Muscle layer of duodenum (tissue), 2 donors: ENCODE measurements around the gene BTBD9.

Experiments
- H3K27ac ChIP-seq: one replicate; pipeline ENCODE4 v1.7.0; 2013; ENCODE audit warnings: mild to moderate bottlenecking, low read length
- H3K27me3 ChIP-seq: one replicate; pipeline ENCODE4 v1.7.0; 2013; ENCODE audit warnings: low read depth, mild to moderate bottlenecking, control low read depth, low read length
- H3K36me3 ChIP-seq, 2 donors: one replicate each; pipeline ENCODE4 v1.7.0; 2013; ENCODE audit warnings: low read length in 2 of 2, control low read depth in 1 of 2, mild to moderate bottlenecking in 1 of 2; ENCODE audit not compliant: insufficient read depth in 2 of 2, control insufficient read depth in 1 of 2
- H3K4me1 ChIP-seq, 2 donors: one replicate each; pipeline ENCODE4 v1.7.0; 2013; ENCODE audit warnings: low read length in 2 of 2, mild to moderate bottlenecking in 2 of 2, control low read depth in 1 of 2, moderate library complexity in 1 of 2; ENCODE audit not compliant: insufficient read depth in 2 of 2, control insufficient read depth in 1 of 2
- H3K4me3 ChIP-seq, 2 donors: one replicate each; pipeline ENCODE4 v1.7.0; 2013; ENCODE audit warnings: low read length in 2 of 2, low read depth in 1 of 2, mild to moderate bottlenecking in 1 of 2
- H3K9me3 ChIP-seq, 2 donors: one replicate each; pipeline ENCODE4 v1.7.0; 2013; ENCODE audit warnings: low read length in 2 of 2, control low read depth in 1 of 2, mild to moderate bottlenecking in 1 of 2; ENCODE audit not compliant: control insufficient read depth in 1 of 2
- donor health status: healthy.

Gene BTBD9

GRCh38 chr6:38573801-38574395 is 65.8 kb downstream of the BTBD9 start:
- H3K4me1 ChIP-seq: no peaks in the 10 kb centered on the region
- no peak overlapping the region for H3K27ac ChIP-seq
- no peak overlapping the region for H3K4me3 ChIP-seq
- H3K36me3 ChIP-seq: peaks cover 0 to 7% of the 10 kb centered on the region in 2 donors
- H3K27me3 ChIP-seq: no peaks in the 10 kb centered on the region
- H3K9me3 ChIP-seq: no peaks in the 10 kb centered on the region

- Histone ChIP-seq H3K4me3 (no peak overlapping the region), H3K4me1 (peaks cover 3 to 6% of the 10 kb centered on the region in 2 donors), H3K36me3 (peaks cover 0 to 7% of the 10 kb centered on the region in 2 donors), H3K27me3 (no peaks in the 10 kb centered on the region), H3K9me3 (no peaks in the 10 kb centered on the region), H3K27ac (no peak overlapping the region)
Measured at GRCh38 chr6:38572186-38572813, 67.4 kb downstream of the BTBD9 start.

- peaks cover 0 to 7% of the 10 kb centered on the region in 2 donors for H3K36me3 ChIP-seq
- H3K4me3 ChIP-seq: no peak overlapping the region
- H3K27me3 ChIP-seq: no peaks in the 10 kb centered on the region
- peaks cover 6 to 8% of the 10 kb centered on the region in 2 donors for H3K4me1 ChIP-seq
- no peaks in the 10 kb centered on the region for H3K9me3 ChIP-seq
- no peak overlapping the region for H3K27ac ChIP-seq
Measured at GRCh38 chr6:38571721-38572120, 68.0 kb downstream of the BTBD9 start.

- no peak overlapping the region for H3K27ac ChIP-seq
- no peak overlapping the region for H3K4me3 ChIP-seq
- no peaks in the 10 kb centered on the region for H3K9me3 ChIP-seq
- no peaks in the 10 kb centered on the region for H3K27me3 ChIP-seq
- no peaks in the 10 kb centered on the region for H3K36me3 ChIP-seq
- H3K4me1 ChIP-seq: peaks cover 6 to 8% of the 10 kb centered on the region in 2 donors
Measured at GRCh38 chr6:38570750-38571149, 69.0 kb downstream of the BTBD9 start.

- Histone ChIP-seq H3K27me3 (no peaks in the 10 kb centered on the region), H3K27ac (no peak overlapping the region), H3K4me1 (peaks cover 6 to 8% of the 10 kb centered on the region in 2 donors), H3K4me3 (no peak overlapping the region), H3K36me3 (no peaks in the 10 kb centered on the region), H3K9me3 (no peaks in the 10 kb centered on the region)
Measured at GRCh38 chr6:38567436-38567835, 72.3 kb downstream of the BTBD9 start.

GRCh38 chr6:38566295-38567030 is 73.3 kb downstream of the BTBD9 start:
- no peaks in the 10 kb centered on the region for H3K36me3 ChIP-seq
- H3K9me3 ChIP-seq: no peaks in the 10 kb centered on the region
- no peak overlapping the region for H3K4me3 ChIP-seq
- H3K4me1 ChIP-seq: peaks cover 6 to 8% of the 10 kb centered on the region in 2 donors
- no peaks in the 10 kb centered on the region for H3K27me3 ChIP-seq
- H3K27ac ChIP-seq: no peak overlapping the region

GRCh38 chr6:38564301-38564700 is 75.4 kb downstream of the BTBD9 start:
- Histone ChIP-seq H3K27ac (no peak overlapping the region), H3K9me3 (no peaks in the 10 kb centered on the region), H3K4me3 (no peak overlapping the region), H3K27me3 (no peaks in the 10 kb centered on the region), H3K36me3 (no peaks in the 10 kb centered on the region), H3K4me1 (peaks cover 6 to 8% of the 10 kb centered on the region in 2 donors)

- Histone ChIP-seq H3K4me1 (no peaks in the 10 kb centered on the region), H3K27ac (no peak overlapping the region), H3K4me3 (no peak overlapping the region), H3K36me3 (no peaks in the 10 kb centered on the region), H3K27me3 (no peaks in the 10 kb centered on the region), H3K9me3 (no peaks in the 10 kb centered on the region)
Measured at GRCh38 chr6:38555606-38556005, 84.1 kb downstream of the BTBD9 start.

- Histone ChIP-seq H3K4me3 (no peak overlapping the region), H3K36me3 (no peaks in the 10 kb centered on the region), H3K4me1 (no peaks in the 10 kb centered on the region), H3K27ac (no peak overlapping the region), H3K9me3 (no peaks in the 10 kb centered on the region), H3K27me3 (no peaks in the 10 kb centered on the region)
Measured at GRCh38 chr6:38554700-38555413, 84.9 kb downstream of the BTBD9 start.

GRCh38 chr6:38554014-38554413 is 85.7 kb downstream of the BTBD9 start:
- no peak overlapping the region for H3K4me3 ChIP-seq

GRCh38 chr6:38552121-38552520 is 87.6 kb downstream of the BTBD9 start:
- Histone ChIP-seq H3K4me3 (no peak overlapping the region), H3K9me3 (no peaks in the 10 kb centered on the region)

More at GRCh38 chr6:38554014-38554413, 85.7 kb downstream of the BTBD9 start:
- H3K36me3 ChIP-seq: no peaks in the 10 kb centered on the region
- H3K27me3 ChIP-seq: no peaks in the 10 kb centered on the region
- no peak overlapping the region for H3K27ac ChIP-seq
- H3K4me1 ChIP-seq: no peaks in the 10 kb centered on the region
- H3K9me3 ChIP-seq: no peaks in the 10 kb centered on the region

More at GRCh38 chr6:38552121-38552520, 87.6 kb downstream of the BTBD9 start:
- Histone ChIP-seq H3K36me3 (no peaks in the 10 kb centered on the region), H3K4me1 (no peaks in the 10 kb centered on the region), H3K27me3 (no peaks in the 10 kb centered on the region), H3K27ac (no peak overlapping the region)
